HEK293T (cell line): ENCODE measurements around the gene CDK14.

ENCODE experiments used
- CTCF ChIA-PET: fragments of 350-600 bp; formaldehyde crosslinking; extraction: SDS; loops from one replicate; lab custom pipeline; 2021; ENCODE audit warnings: antibody characterized with exemption, inconsistent platforms; lab: Yijun Ruan, JAX
- POLR2A ChIA-PET: fragments of 350-600 bp; formaldehyde crosslinking; extraction: SDS; loops from one replicate; lab custom pipeline; 2020; ENCODE audit warnings: antibody characterized with exemption, inconsistent platforms; lab: Yijun Ruan, JAX
- DNase-seq: peaks from one replicate; pipeline ENCODE4 v3.0.0; 2012; ENCODE audit warnings: mixed read lengths; ENCODE audit errors: extremely low spot score
- ARNT ChIP-seq: fragments of 450-650 bp; IDR thresholded peaks from 2 replicates; pipeline ENCODE4 v1.6.1; 2017; ENCODE audit warnings: mild to moderate bottlenecking
- BHLHE40 ChIP-seq: fragments of 450-650 bp; IDR thresholded peaks from 2 replicates; pipeline ENCODE4 v1.6.1; 2016; ENCODE audit warnings: mild to moderate bottlenecking, moderate library complexity, borderline replicate concordance
- CTBP1 ChIP-seq: fragments of 450-650 bp; IDR thresholded peaks from 2 replicates; pipeline ENCODE4 v1.6.1; 2016; ENCODE audit warnings: borderline replicate concordance
- ELF4 ChIP-seq: fragments of 450-650 bp; IDR thresholded peaks from 2 replicates; pipeline ENCODE4 v1.6.1; 2017; ENCODE audit warnings: antibody characterized with exemption
- FOXA1 ChIP-seq: fragments of 450-650 bp; IDR thresholded peaks from 2 replicates; pipeline ENCODE4 v1.6.1; 2016; ENCODE audit warnings: mild to moderate bottlenecking
- FOXK2 ChIP-seq: fragments of 450-650 bp; IDR thresholded peaks from 2 replicates; pipeline ENCODE4 v1.6.1; 2016; ENCODE audit warnings: mild to moderate bottlenecking
- FOXM1 ChIP-seq: fragments of 450-650 bp; IDR thresholded peaks from 2 replicates; pipeline ENCODE4 v1.6.1; 2017; ENCODE audit warnings: mild to moderate bottlenecking, borderline replicate concordance
- HDGF ChIP-seq: fragments of 450-650 bp; IDR thresholded peaks from 2 replicates; pipeline ENCODE4 v1.6.1; 2017; ENCODE audit warnings: antibody characterized with exemption, borderline replicate concordance
- L3MBTL2 ChIP-seq: fragments of 450-650 bp; conservative IDR thresholded peaks from 2 replicates; pipeline ENCODE4 v1.6.1; 2016; ENCODE audit warnings: mild to moderate bottlenecking
- LEF1 ChIP-seq: fragments of 450-650 bp; IDR thresholded peaks from 2 replicates; pipeline ENCODE4 v1.6.1; 2017; ENCODE audit warnings: mild to moderate bottlenecking, borderline replicate concordance
- NFRKB ChIP-seq: fragments of 450-650 bp; IDR thresholded peaks from 2 replicates; pipeline ENCODE4 v1.6.1; 2016; ENCODE audit warnings: mild to moderate bottlenecking, moderate library complexity
- SP1 ChIP-seq: fragments of 450-650 bp; IDR thresholded peaks from 2 replicates; pipeline ENCODE4 v1.6.1; 2017
- SUZ12 ChIP-seq: fragments of 450-650 bp; IDR thresholded peaks from 2 replicates; pipeline ENCODE4 v1.6.1; 2016; ENCODE audit warnings: mild to moderate bottlenecking
- TARDBP ChIP-seq: fragments of 450-650 bp; IDR thresholded peaks from 2 replicates; pipeline ENCODE4 v1.6.1; 2016
- ZNF384 ChIP-seq: fragments of 450-650 bp; IDR thresholded peaks from 2 replicates; pipeline ENCODE4 v1.6.1; 2016
- TF ChIP-seq, protein P1 (sequence below): fragments of 450-650 bp; IDR thresholded peaks from 2 replicates; pipeline ENCODE4 v1.6.1; 2016

Gene CDK14

DNA sequence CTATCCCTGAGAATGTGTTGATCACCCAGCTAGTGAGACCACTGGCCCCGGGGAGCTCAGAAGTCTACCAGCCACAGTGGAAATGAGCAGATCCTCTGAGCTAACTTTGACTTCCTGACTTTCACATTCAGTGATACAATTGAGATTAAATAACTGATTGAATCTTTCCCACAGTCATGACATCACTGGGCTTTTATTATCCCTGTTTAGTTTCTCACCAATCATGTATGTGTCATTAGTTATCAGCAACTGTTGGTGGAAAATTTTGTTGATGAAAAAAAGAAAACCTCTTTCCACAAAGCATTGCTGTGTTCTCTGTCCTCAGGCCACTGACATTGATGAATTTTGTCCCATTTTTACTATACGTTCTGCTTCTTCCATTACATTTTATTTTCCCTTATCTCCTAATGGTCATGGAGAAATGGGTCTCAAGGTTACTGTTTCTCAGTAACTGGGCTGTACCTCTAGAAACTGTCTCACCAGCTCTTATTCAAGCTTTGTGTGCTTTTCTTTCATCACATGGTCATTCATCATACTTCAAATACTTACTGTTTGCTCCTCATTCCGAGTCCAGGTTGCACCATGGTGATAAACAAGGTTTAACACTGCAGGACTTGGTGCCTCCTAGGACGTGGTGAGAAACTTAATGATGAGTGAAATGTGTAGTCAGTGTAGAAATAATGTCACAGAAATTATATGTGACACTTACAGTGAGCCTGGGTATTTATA is 304.7 kb downstream of the CDK14 start:
- ChIA-PET CTCF (no interaction called here), POLR2A (no interaction called here)
- TF ChIP-seq SUZ12 (no peak), L3MBTL2 (no peak), ARNT (no peak), BHLHE40 (no peak), LEF1 (no peak), NFRKB (no peak), FOXA1 (no peak), HDGF (no peak), SP1 (no peak), ZNF384 (no peak)
- TF ChIP-seq, protein P1, sequence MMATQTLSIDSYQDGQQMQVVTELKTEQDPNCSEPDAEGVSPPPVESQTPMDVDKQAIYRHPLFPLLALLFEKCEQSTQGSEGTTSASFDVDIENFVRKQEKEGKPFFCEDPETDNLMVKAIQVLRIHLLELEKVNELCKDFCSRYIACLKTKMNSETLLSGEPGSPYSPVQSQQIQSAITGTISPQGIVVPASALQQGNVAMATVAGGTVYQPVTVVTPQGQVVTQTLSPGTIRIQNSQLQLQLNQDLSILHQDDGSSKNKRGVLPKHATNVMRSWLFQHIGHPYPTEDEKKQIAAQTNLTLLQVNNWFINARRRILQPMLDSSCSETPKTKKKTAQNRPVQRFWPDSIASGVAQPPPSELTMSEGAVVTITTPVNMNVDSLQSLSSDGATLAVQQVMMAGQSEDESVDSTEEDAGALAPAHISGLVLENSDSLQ = no peak
- DNase-seq = no peak

DNA sequence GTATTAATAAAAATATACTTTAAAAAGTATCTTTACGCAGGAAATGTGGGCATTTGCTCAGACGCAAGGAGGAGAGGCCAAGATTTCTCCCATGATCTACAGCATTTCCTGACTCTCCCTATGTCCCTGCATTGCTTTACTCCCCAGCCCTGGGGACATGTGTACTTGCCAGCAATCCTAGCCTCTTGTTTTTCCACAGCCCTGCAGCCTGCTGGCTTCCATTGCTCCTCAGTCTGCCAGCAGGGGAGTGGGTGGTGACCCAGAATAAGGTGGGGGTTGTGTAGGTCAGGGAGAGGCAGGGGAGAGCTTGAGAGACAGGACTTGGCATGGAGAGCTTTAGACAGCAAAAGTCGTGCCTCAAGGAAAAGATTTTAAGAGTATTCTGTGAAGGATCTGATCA is 307.7 kb downstream of the CDK14 start:
- ChIA-PET CTCF (no interaction called here), POLR2A (no interaction called here)
- TF ChIP-seq CTBP1 = no peak
- TF ChIP-seq ZNF384 = no peak
- TF ChIP-seq HDGF = no peak
- no peak for TF ChIP-seq ELF4
- no peak for TF ChIP-seq ARNT
- TF ChIP-seq FOXK2 = no peak
- TF ChIP-seq NFRKB = no peak
- no peak for TF ChIP-seq SUZ12
- TF ChIP-seq FOXM1 = no peak
- no peak for TF ChIP-seq SP1
- DNase-seq = no peak

DNA sequence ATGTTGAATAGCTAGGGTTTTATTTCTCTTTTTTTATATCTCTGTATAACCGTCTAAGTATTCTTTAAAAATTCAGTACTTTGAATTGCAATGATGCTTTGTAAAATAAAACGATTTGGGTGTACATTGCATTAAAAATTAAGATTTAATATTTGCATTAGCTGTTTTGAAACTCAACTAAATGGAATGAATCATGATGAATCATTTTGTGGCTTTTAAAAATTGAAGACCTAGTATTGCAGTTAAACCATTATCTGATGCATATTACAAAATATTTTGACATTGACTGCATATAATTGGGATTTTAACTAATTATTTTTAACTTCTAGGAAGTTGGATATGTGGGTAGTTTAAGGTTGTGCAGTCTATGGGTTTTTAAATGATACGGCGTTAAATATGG is 314.0 kb downstream of the CDK14 start:
- CTCF ChIA-PET = no interaction called here
- POLR2A ChIA-PET = no interaction called here
- no peak for DNase-seq
- TF ChIP-seq ZNF384 = no peak
- no peak for TF ChIP-seq FOXK2
- TF ChIP-seq SUZ12 = no peak
- TF ChIP-seq BHLHE40 = no peak
- no peak for TF ChIP-seq NFRKB
- TF ChIP-seq L3MBTL2 = no peak
- TF ChIP-seq FOXM1 = no peak
- no peak for TF ChIP-seq CTBP1
- no peak for TF ChIP-seq ELF4
- TF ChIP-seq ARNT = no peak

DNA sequence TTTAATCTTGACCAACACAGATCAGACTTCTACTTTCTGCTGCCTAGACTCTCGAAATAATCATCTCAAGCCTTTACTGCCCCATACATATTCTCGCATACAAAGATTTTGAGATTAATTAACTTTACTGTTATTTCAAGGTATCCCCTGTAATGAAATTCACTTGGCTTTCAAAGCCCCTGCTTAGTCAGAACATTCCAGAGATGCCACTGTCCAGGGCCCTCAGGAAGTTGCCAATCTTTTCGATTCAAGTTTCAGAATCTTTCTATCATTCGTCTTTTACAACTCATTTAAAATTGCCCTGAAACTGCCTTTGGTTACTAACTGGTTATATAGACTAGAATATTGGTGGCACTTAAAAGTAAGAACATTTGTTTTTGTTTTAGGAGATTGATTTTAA is 320.2 kb downstream of the CDK14 start:
- ChIA-PET CTCF (no interaction called here), POLR2A (no interaction called here)
- no peak for DNase-seq
- TF ChIP-seq SP1 = no peak
- no peak for TF ChIP-seq NFRKB
- no peak for TF ChIP-seq ZNF384
- no peak for TF ChIP-seq BHLHE40
- no peak for TF ChIP-seq CTBP1
- TF ChIP-seq FOXK2 = no peak
- TF ChIP-seq, protein P1 = no peak

DNA sequence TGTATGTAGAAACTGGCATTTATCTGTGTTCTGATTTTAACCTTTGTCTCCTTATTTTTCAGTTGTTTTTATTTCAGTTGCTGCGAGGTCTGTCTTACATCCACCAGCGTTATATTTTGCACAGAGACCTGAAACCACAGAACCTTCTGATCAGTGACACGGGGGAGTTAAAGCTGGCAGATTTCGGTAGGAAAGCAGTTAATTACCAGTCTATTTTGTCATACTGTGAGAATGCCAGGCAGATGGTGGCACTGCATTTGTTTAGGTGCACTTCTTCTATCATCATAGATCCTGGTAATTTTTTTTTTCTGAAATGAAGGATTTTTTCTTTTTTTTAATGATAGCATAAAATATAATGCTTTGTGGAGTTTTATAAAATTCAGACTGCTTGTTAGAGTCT is 321.4 kb downstream of the CDK14 start:
- ChIA-PET CTCF (no interaction called here), POLR2A (no interaction called here)
- no peak for DNase-seq
- TF ChIP-seq BHLHE40 (no peak), LEF1 (no peak), L3MBTL2 (no peak), FOXA1 (no peak), CTBP1 (no peak), ELF4 (no peak), SUZ12 (no peak), SP1 (no peak), TARDBP (no peak), NFRKB (no peak), FOXK2 (no peak), HDGF (no peak), ZNF384 (no peak), FOXM1 (no peak)
- TF ChIP-seq, protein P1 = no peak

DNA sequence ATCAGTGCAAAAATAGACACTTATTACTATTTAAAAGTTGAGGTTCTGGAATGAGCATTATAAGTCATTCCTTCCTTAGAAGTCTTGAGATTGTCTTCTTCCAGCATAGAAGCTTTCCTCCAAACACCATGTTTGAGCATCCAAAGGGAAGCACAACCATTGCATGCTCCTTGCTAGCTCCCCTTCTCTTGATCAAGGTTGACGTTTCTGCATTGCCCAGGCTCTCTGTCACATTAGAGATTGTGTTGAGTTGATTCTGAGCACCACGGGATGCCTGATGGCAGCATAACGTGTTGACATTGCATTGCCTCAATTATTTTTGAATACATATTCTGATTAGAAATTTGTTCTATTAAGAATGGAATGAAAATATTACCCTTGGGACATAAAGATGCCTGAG is 322.2 kb downstream of the CDK14 start:
- no peak for TF ChIP-seq L3MBTL2
- TF ChIP-seq, protein P1 = no peak
- no peak for TF ChIP-seq ELF4
- no peak for TF ChIP-seq SP1
- TF ChIP-seq HDGF = no peak
- TF ChIP-seq FOXK2 = no peak
- TF ChIP-seq LEF1 = no peak
- no peak for TF ChIP-seq FOXA1
- TF ChIP-seq TARDBP = no peak
- no peak for TF ChIP-seq ZNF384
- TF ChIP-seq BHLHE40 = no peak
- TF ChIP-seq ARNT = no peak
- TF ChIP-seq FOXM1 = no peak
- ChIA-PET CTCF (no interaction called here), POLR2A (no interaction called here)

More for the DNA sequence above, 322.2 kb downstream of the CDK14 start:
- no peak for DNase-seq
